NCI-H146 (cell line): ENCODE measurements around the gene CAMTA2.
"Not testable (repeated sequence)": the region's sequence is repeated elsewhere in the genome, so short reads cannot be mapped to it uniquely, and the experiment has no call there.

ENCODE experiments used
- DNase-seq: peaks from one replicate; lab custom pipeline; 2025; lab: John Stamatoyannopoulos, UW

Gene CAMTA2

DNA sequence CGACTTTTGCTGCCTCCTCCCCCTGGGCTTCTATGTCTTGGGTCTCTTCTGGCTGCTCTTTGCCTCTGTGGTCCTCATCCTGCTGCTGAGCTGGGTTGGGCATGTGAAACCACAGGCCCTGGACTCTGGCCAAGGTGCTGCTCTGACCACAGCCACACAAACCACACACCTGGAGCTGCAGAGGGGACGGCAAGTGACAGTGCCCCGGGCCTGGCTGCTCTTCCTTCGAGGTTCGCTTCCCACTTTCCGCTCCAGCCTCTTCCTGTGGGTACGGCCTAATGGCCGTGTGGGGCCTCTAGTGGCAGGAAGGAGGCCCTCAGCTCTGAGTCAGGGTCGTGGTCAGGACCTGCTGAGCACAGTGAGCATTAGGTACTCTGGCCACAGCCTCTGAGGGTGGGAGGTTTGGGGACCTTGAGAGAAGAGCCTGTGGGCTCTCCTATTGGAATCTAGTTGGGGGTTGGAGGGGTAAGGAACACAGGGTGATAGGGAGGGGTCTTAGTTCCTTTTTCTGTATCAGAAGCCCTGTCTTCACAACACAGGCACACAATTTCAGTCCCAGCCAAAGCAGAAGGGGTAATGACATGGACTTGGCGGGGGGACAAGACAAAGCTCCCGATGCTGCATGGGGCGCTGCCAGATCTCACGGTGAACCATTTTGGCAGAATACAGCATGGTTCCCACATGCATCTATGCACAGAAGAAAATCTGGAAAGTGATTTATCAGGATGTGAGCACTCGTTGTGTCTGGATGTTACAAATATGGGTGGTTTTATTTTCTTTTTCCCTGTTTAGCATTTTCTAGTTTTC lies 53.1 kb downstream of the CAMTA2 start:
- peak; percentile 47 for DNase-seq

DNA sequence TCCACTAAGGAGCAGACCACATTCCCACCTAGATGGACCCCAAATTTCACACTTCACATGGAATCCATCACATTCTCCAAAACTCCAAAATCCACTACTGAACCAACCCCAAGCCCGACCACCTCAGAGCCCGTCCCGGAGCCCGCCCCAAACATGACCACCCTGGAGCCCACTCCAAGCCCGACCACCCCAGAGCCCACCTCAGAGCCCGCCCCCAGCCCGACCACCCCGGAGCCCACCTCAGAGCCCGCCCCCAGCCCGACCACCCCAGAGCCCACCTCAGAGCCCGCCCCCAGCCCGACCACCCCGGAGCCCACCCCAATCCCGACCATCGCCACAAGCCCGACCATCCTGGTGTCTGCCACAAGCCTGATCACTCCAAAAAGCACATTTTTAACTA lies 53.8 kb downstream of the CAMTA2 start:
- DNase-seq = no peak

DNA sequence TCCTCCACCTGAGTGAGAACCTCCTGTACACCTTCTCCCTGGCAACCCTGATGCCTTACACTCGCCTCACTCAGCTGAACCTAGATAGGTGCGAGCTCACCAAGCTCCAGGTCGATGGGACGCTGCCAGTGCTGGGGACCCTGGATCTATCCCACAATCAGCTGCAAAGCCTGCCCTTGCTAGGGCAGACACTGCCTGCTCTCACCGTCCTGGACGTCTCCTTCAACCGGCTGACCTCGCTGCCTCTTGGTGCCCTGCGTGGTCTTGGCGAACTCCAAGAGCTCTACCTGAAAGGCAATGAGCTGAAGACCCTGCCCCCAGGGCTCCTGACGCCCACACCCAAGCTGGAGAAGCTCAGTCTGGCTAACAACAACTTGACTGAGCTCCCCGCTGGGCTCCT lies 54.7 kb downstream of the CAMTA2 start:
- DNase-seq = no peak

DNA sequence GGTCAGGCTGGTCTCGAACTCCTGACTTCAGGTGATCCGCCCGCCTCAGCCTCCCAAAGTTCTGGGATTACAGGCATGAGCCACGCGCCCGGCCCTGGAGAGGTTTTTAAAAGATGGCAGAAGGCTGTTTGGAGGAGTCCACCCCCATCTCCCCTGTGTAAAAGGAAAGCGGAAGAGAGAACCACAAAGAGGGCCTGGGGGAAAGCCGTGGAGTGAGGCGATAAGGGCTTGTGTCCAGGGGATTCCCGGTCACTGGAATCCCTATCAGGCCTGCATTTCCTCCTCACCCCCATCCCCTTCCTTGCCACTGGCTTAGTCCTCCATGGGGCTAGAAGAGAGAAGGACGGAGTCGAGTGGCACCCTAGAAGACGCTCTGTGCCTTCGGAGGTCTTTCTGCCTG lies 55.5 kb downstream of the CAMTA2 start, which contains the start of gene GP1BA:
Gene GP1BA, plus strand, starts transcription at position 315 of the 400 bp plus-strand sequence. CDS start 328 bp downstream, outside the sequence.
- DNase-seq = no peak

DNA sequence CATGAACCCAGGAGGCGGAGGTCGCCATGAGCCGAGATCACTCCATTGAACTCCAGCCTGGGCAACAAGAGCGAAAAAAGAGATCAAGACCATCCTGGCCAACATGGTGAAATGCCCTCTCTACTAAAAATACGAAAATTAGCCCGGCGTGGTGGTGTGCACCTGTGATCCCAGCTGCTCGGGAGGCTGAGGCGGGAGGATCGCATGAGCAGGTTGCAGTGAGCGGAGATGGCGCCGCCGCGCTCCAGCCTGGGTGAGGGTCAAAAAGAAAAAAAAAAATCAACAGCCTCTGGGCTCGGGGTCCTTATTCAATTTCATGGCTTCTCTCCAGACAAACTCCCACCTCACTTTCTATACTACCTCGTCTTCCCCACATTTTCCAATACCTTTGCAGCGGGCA lies 58.6 kb downstream of the CAMTA2 start:
- no peak for DNase-seq

DNA sequence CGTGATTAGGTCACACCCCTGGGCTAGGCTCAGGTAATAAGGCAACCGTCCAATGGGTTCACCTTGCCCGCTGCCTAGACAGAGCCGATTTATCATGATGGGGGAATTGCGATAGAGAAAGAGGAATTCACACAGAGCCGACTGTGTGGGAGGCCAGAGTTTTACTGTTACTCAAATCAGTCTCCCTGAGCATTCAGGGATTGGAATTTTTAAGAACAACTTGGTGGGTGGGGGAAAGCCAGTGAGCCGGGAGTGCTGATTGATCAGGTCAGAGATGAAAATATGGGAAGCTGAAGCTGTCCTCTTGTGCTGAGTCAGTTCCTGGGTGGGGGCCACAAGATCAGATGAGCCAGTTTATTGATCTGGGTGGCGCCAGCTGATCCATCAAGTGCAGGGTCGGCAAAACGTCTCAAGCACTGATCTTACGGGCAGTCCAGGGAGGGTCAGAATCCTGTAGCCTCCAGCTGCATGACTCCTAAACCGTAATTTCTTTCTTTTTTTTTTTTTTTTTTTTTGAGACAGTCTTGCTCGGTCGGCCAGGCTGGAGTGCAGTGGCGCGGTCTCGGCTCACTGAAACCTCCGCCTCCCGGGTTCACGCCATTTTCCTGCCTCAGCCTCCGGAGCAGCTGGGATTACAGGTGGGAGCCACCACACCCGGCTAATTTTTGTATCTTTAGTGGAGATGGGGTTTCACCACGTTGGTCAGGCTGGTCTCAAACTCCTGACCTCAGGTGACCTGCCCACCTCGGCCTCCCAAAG lies 60.7 kb downstream of the CAMTA2 start:
- not testable (repeated sequence) for DNase-seq

DNA sequence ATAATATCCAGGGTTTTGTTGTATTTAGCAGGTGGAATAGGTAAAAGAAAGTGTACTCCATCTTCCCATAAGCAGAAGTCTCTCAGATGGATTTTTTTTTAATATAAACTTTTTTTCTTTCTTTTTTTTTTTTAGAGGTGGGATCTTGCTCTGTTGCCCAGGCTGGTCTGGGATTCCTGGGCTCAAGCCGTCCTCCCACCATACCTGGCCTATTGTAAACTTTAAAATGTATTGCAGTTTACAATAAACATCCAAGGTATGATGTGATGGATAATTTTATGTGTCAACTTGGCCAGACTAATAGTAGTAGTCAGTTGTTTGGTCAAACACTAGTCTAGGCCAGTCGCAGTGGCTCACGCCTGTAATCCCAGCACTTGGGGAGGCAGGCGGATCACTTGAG lies 66.2 kb downstream of the CAMTA2 start:
- no peak for DNase-seq

DNA sequence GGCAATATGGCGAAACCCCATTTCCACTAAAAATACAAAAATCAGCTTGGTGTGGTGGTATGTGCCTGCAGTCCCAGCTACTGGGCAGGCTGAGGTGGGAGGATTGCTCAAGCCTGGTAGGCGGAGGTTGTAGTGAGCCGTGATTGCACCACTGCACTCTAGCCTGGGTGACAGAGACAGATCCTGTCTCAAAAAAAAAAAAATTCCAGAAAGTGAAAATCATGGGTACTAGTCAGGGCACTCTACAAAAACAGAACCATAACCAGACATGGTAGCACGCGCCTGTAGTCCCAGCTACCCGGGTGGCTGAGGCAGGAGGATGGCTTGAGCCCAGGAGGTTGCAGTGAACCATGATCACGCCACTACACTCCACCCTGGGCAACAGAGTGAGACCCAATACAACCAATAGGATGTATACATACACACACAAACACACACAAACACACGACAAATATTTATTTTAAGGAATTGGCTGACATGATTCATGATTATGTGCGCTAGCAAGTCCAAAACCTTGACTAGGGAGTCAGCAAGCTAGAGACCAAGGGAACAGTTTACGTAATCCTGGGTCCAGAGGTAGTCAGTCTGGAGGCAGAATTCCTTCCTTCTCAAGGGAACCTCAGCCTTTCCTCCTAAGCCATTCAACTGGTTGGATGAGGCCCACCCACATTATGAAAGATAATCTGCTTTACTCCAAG lies 67.0 kb downstream of the CAMTA2 start:
- DNase-seq = no peak

DNA sequence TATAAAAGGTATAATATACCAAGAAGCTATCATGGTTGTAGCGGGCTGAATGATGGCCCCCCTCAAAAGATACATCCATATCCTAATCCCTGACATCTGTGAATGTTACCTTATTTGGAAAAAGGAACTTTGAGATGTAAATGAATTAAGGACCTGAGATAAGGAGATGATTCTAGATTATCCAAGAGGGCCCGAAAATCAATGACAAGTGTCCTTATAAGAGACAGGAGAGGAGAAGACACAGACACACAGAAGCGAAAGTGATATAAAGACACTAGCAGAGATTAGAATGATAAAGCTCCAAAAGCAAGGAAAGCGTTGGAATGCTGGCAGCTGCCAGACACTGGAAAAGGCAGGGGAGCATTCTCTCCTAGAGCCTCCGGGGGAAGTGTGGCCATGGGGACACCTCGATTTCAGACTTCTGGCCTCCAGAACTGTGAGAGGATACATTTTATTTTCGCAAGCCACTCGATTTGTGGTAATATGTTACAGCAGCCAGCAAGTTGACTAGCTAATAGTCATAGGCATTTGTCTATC lies 67.9 kb downstream of the CAMTA2 start:
- no peak for DNase-seq
